GM23338 (cell line): ENCODE measurements around the gene SRGAP1. TPM values are rescaled to one million over a fixed set of nuclear protein-coding genes. Genes with fewer than 3 reads are reported as not detected.
"Not testable (repeated sequence)": the region's sequence is repeated elsewhere in the genome, so short reads cannot be mapped to it uniquely, and the experiment has no call there.

ENCODE experiments used
- ATAC-seq: fragments of 200-7000 bp; cut with Tn5 transposase; 3 replicates; pipeline ENCODE4 v1.9.1; 2020
- DNase-seq: peaks from one replicate; pipeline ENCODE4 v3.0.0-alpha.2; 2015; ENCODE audit warnings: low spot score
- H2AFZ ChIP-seq: fragments of 200-600 bp; sonication (generic); 2 replicates; pipeline ENCODE4 v1.8.0; 2016; ENCODE audit warnings: antibody characterized with exemption, mild to moderate bottlenecking, moderate library complexity
- H3F3A ChIP-seq: fragments of 200-600 bp; sonication (generic); replicated peaks from 2 replicates; pipeline ENCODE4 v1.8.0; 2017; ENCODE audit warnings: antibody characterized with exemption, mixed run types, low read depth
- H3K27ac ChIP-seq: fragments of 200-600 bp; sonication (generic); 2 replicates; pipeline ENCODE4 v1.6.1; 2016; ENCODE audit warnings: low read depth
- H3K27me3 ChIP-seq: fragments of 200-600 bp; sonication (generic); 2 replicates; pipeline ENCODE4 v1.8.0; 2016; ENCODE audit warnings: mild to moderate bottlenecking, mixed run types, moderate library complexity; ENCODE audit not compliant: insufficient read depth
- H3K36me3 ChIP-seq: fragments of 200-600 bp; sonication (generic); 2 replicates; pipeline ENCODE4 v1.8.0; 2016; ENCODE audit warnings: mild to moderate bottlenecking; ENCODE audit not compliant: insufficient read depth
- H3K4me1 ChIP-seq: fragments of 200-600 bp; sonication (generic); 2 replicates; pipeline ENCODE4 v1.8.0; 2016; ENCODE audit warnings: mild to moderate bottlenecking, moderate library complexity; ENCODE audit not compliant: insufficient read depth
- H3K4me2 ChIP-seq: fragments of 200-600 bp; sonication (generic); 2 replicates; pipeline ENCODE4 v1.7.1; 2017; ENCODE audit warnings: mixed run types
- H3K4me3 ChIP-seq: fragments of 200-600 bp; sonication (generic); 2 replicates; pipeline ENCODE4 v1.6.1; 2016; ENCODE audit warnings: mixed run types
- H3K79me2 ChIP-seq: fragments of 200-600 bp; sonication (generic); replicated peaks from 2 replicates; pipeline ENCODE4 v1.8.0; 2017; ENCODE audit warnings: mild to moderate bottlenecking; ENCODE audit not compliant: insufficient read depth
- H3K9me2 ChIP-seq: fragments of 200-600 bp; sonication (generic); 2 replicates; pipeline ENCODE4 v1.8.0; 2017; ENCODE audit not compliant: insufficient read depth
- H4K20me1 ChIP-seq: fragments of 200-600 bp; sonication (generic); replicated peaks from 2 replicates; pipeline ENCODE4 v1.8.0; 2017; ENCODE audit warnings: mild to moderate bottlenecking; ENCODE audit not compliant: insufficient read depth
- H3K27ac Mint-ChIP-seq: 2 replicates; pipeline ENCODE4 v1.8.0; 2020; ENCODE audit warnings: inconsistent platforms, mild to moderate bottlenecking, moderate library complexity, mixed read lengths
- H3K27me3 Mint-ChIP-seq: 3 replicates; pipeline ENCODE4 v1.8.0; 2022; ENCODE audit warnings: low read depth, mild to moderate bottlenecking, moderate library complexity, mixed read lengths, inconsistent platforms; ENCODE audit not compliant: insufficient read depth, poor library complexity
- H3K36me3 Mint-ChIP-seq: 3 replicates; pipeline ENCODE4 v1.8.0; 2021; ENCODE audit warnings: low read depth, mild to moderate bottlenecking, inconsistent platforms, moderate library complexity, mixed read lengths
- H3K4me1 Mint-ChIP-seq: 3 replicates; pipeline ENCODE4 v1.8.0; 2020; ENCODE audit warnings: mild to moderate bottlenecking, inconsistent platforms, mixed read lengths
- H3K4me3 Mint-ChIP-seq: 3 replicates; pipeline ENCODE4 v1.8.0; 2021; ENCODE audit warnings: moderate library complexity, mild to moderate bottlenecking, inconsistent platforms, mixed read lengths
- H3K9me3 Mint-ChIP-seq: 3 replicates; pipeline ENCODE4 v1.8.0; 2020; ENCODE audit warnings: moderate library complexity, mild to moderate bottlenecking, inconsistent platforms, mixed read lengths
- ETS1 ChIP-seq: IDR thresholded peaks from 2 replicates; pipeline ENCODE4 v1.6.1; 2016; ENCODE audit warnings: antibody characterized with exemption
- EZH2 ChIP-seq: fragments of 200-600 bp; sonication (generic); IDR thresholded peaks from one replicate; pipeline ENCODE4 v1.8.0; 2017; ENCODE audit warnings: antibody characterized with exemption, mild to moderate bottlenecking, low read depth; ENCODE audit not compliant: unreplicated experiment
- EZH2phosphoT487 ChIP-seq: fragments of 200-600 bp; sonication (generic); IDR thresholded peaks from one replicate; pipeline ENCODE4 v1.8.1; 2018; ENCODE audit warnings: antibody characterized with exemption; ENCODE audit not compliant: unreplicated experiment
- JUNB ChIP-seq: IDR thresholded peaks from one replicate; pipeline ENCODE4 v1.6.1; 2016; ENCODE audit warnings: antibody characterized with exemption; ENCODE audit not compliant: unreplicated experiment
- NANOG ChIP-seq: IDR thresholded peaks from 2 replicates; pipeline ENCODE4 v1.6.1; 2016; ENCODE audit warnings: antibody characterized with exemption, borderline replicate concordance
- polyA plus RNA-seq: library from polyadenylated mRNA; unstranded; fragments of >200 nt; fragmentation: Nextera tagmentation; extraction: Ambion mirVana; gene quantifications from 2 replicates; pipeline ENCODE4 v1.2.1, GENCODE V29; 2016
- total RNA-seq: library from RNA; depleted of rRNA; stranded (reverse); fragments of >200 nt; shearing (Covaris generic); gene quantifications from 2 replicates; pipeline ENCODE4 v1.2.3, GENCODE V29; 2014
- TF ChIP-seq, protein P1 (sequence below): fragments of 250-450 bp; sonication (Bioruptor Pico); IDR thresholded peaks from 2 replicates; pipeline ENCODE4 v1.5.0; 2020; ENCODE audit warnings: mild to moderate bottlenecking, moderate library complexity

Gene SRGAP1
- total and polyA plus RNA-seq, 2 experiments from 2014 or later, result 6.1 to 8.1 TPM

DNA sequence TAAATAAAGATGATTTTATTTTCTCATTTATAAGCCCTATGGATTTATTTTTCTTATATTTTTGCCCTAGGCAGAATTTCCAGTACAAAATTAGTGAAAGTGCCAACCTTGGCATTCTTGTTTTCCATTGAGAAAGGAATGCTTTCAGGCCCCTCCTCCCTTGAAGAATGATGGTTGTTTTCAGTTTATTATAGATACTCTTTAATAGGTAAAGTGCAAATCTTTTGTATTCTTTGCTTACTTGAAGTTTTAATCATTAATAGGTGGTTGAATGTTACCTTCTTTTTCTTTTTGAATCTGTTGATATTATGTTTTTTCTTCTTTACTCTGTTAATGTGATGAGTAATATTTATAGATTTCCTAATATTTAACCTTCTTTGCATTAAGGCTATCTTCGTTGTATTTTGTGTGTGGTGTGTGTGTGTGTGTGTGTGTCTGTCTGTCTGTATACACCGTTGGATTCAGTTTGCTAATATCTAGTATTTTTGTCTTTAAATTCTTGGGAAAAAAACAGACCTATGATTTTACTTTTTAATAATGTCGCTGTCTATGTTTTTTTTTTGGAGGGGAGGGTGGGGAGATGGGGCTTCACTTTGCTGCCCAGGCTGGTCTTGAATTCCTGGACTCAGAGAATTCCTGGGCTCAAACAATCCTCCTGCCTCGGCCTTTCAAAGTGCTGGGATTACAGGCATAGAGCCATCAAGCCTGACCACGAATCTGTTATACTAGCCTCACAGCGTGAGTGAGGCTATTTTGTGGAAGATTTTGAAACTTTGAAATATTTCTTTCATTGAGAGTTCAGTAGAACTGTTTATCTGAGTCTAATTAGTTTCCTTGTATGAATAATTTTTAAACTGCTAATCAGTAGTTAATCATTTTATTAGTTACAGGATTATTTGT is 13.5 kb downstream of the SRGAP1 start (continued):
- TF ChIP-seq, protein P1, sequence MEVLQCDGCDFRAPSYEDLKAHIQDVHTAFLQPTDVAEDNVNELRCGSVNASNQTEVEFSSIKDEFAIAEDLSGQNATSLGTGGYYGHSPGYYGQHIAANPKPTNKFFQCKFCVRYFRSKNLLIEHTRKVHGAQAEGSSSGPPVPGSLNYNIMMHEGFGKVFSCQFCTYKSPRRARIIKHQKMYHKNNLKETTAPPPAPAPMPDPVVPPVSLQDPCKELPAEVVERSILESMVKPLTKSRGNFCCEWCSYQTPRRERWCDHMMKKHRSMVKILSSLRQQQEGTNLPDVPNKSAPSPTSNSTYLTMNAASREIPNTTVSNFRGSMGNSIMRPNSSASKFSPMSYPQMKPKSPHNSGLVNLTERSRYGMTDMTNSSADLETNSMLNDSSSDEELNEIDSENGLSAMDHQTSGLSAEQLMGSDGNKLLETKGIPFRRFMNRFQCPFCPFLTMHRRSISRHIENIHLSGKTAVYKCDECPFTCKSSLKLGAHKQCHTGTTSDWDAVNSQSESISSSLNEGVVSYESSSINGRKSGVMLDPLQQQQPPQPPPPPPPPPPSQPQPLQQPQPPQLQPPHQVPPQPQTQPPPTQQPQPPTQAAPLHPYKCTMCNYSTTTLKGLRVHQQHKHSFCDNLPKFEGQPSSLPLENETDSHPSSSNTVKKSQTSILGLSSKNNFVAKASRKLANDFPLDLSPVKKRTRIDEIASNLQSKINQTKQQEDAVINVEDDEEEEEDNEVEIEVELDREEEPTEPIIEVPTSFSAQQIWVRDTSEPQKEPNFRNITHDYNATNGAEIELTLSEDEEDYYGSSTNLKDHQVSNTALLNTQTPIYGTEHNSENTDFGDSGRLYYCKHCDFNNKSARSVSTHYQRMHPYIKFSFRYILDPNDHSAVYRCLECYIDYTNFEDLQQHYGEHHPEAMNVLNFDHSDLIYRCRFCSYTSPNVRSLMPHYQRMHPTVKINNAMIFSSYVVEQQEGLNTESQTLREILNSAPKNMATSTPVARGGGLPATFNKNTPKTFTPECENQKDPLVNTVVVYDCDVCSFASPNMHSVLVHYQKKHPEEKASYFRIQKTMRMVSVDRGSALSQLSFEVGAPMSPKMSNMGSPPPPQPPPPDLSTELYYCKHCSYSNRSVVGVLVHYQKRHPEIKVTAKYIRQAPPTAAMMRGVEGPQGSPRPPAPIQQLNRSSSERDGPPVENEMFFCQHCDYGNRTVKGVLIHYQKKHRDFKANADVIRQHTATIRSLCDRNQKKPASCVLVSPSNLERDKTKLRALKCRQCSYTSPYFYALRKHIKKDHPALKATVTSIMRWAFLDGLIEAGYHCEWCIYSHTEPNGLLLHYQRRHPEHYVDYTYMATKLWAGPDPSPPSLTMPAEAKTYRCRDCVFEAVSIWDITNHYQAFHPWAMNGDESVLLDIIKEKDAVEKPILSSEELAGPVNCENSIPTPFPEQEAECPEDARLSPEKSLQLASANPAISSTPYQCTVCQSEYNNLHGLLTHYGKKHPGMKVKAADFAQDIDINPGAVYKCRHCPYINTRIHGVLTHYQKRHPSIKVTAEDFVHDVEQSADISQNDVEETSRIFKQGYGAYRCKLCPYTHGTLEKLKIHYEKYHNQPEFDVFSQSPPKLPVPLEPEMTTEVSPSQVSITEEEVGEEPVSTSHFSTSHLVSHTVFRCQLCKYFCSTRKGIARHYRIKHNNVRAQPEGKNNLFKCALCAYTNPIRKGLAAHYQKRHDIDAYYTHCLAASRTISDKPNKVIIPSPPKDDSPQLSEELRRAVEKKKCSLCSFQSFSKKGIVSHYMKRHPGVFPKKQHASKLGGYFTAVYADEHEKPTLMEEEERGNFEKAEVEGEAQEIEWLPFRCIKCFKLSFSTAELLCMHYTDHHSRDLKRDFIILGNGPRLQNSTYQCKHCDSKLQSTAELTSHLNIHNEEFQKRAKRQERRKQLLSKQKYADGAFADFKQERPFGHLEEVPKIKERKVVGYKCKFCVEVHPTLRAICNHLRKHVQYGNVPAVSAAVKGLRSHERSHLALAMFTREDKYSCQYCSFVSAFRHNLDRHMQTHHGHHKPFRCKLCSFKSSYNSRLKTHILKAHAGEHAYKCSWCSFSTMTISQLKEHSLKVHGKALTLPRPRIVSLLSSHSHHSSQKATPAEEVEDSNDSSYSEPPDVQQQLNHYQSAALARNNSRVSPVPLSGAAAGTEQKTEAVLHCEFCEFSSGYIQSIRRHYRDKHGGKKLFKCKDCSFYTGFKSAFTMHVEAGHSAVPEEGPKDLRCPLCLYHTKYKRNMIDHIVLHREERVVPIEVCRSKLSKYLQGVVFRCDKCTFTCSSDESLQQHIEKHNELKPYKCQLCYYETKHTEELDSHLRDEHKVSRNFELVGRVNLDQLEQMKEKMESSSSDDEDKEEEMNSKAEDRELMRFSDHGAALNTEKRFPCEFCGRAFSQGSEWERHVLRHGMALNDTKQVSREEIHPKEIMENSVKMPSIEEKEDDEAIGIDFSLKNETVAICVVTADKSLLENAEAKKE (CRISPR knock-in tag), result no peak
- TF ChIP-seq JUNB (no peak), ETS1 (no peak), NANOG (no peak), EZH2phosphoT487 (no peak), EZH2 (no peak)

GRCh38 chr12:63859880-63860279 is 15.4 kb downstream of the SRGAP1 start:
- H3K9me2 ChIP-seq, H3K27me3 ChIP-seq, H3K36me3 Mint-ChIP-seq, H3K4me3 Mint-ChIP-seq, H4K20me1 ChIP-seq, H3K27ac ChIP-seq, DNase-seq, H3K4me2 ChIP-seq, H3K36me3 ChIP-seq, H3F3A ChIP-seq, ATAC-seq, H3K4me3 ChIP-seq, H2AFZ ChIP-seq, H3K27me3 Mint-ChIP-seq, H3K27ac Mint-ChIP-seq, H3K9me3 Mint-ChIP-seq: not testable (repeated sequence)
- Histone ChIP-seq H3K79me2 (peaks cover 22% of the 10 kb centered on the region; the same call in 1 of the 2 replicates), H3K4me1 (peaks cover 22% of the 10 kb centered on the region)
- H3K4me1 Mint-ChIP-seq, result peaks cover 20% of the 10 kb centered on the region; the same call in 2 of the 3 replicates
